HG02973 (cell line): ENCODE results near the gene PCSK1N.
"Not testable (repeated sequence)": the region's sequence is repeated elsewhere in the genome, so short reads cannot be mapped to it uniquely, and the experiment has no call there.

Experiments used
- ATAC-seq: cut with Tn5 transposase; IDR thresholded peaks from one replicate; pipeline ENCODE4 v1.9.1; 2021; ENCODE audit warnings: moderate library complexity; ENCODE audit not compliant: unreplicated experiment

The PCSK1N gene

GRCh38 chrX:48824066-48824465, 11.3 kb downstream of the PCSK1N start:
- no peak for ATAC-seq

- ATAC-seq: no peak
These were observed 12.4 kb downstream of the PCSK1N start for GRCh38 chrX:48823053-48823452.

- ATAC-seq: not testable (repeated sequence)
These were observed 16.0 kb downstream of the PCSK1N start for GRCh38 chrX:48819394-48819793.

GRCh38 chrX:48818866-48819265, 16.5 kb downstream of the PCSK1N start:
- ATAC-seq: no peak

GRCh38 chrX:48818098-48818497, 17.3 kb downstream of the PCSK1N start:
- no peak for ATAC-seq

DNA sequence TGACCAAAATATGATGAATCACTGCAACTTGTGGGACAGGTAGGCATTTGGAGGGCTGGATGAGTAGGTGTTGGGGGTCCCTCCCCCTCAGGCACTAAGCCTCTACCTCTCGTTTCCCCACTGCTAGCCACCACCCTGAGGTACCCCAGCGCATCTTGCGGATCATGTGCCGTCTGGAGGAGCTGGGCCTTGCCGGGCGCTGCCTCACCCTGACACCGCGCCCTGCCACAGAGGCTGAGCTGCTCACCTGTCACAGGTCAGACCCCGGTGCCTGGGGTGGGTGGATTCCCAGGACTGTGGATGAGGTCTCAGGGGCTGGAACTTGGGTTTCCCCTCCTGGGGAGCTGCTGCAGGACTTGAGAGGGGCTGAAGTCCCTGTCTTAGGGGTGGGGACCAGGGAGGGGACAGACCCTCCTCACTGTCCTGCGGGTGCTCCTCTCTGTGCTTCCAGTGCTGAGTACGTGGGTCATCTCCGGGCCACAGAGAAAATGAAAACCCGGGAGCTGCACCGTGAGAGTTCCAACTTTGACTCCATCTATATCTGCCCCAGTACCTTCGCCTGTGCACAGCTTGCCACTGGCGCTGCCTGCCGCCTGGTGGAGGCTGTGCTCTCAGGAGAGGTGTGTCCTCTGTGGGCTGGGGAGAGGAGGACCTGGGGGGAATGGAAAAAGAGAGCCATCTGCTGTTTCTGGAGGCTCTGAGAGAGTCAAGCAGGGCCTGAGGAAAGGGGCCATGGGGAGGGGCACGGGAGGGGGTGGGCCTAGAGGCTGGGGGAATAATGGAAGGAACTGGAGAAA, 19.2 kb downstream of the PCSK1N start:
- ATAC-seq: no peak

DNA sequence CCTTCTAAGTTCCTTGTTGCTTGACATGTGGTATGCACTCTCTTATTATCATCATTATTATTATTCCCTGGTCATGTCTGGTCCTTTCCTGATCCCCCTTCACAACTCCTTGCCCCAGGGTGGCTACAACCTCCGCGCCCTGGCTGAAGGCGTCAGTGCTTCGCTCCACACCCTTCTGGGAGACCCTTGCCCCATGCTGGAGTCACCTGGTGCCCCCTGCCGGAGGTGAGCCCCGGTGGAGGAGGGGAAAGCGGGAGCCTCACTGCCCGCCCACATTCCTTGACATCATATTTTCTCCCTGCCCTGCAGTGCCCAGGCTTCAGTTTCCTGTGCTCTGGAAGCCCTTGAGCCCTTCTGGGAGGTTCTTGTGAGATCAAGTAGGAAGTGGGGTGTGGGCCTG, 20.1 kb downstream of the PCSK1N start:
- ATAC-seq: no peak

GRCh38 chrX:48814722-48815121, 20.7 kb downstream of the PCSK1N start:
- ATAC-seq: no peak

GRCh38 chrX:48813644-48814043, 21.8 kb downstream of the PCSK1N start:
- no peak for ATAC-seq

GRCh38 chrX:48806081-48806480, 29.3 kb downstream of the PCSK1N start:
- no peak for ATAC-seq

DNA sequence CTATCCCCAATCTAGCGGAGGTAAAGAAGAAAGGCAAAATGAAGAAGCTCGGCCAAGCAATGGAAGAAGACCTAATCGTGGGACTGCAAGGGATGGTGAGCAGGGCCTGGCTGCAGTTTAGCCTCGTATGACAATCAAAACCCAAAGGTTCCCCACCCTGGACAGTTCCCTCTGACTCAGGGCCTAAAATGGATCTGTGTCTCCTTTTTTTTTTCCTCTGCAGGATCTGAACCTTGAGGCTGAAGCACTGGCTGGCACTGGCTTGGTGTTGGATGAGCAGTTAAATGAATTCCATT, 32.6 kb downstream of the PCSK1N start:
- no peak for ATAC-seq

DNA sequence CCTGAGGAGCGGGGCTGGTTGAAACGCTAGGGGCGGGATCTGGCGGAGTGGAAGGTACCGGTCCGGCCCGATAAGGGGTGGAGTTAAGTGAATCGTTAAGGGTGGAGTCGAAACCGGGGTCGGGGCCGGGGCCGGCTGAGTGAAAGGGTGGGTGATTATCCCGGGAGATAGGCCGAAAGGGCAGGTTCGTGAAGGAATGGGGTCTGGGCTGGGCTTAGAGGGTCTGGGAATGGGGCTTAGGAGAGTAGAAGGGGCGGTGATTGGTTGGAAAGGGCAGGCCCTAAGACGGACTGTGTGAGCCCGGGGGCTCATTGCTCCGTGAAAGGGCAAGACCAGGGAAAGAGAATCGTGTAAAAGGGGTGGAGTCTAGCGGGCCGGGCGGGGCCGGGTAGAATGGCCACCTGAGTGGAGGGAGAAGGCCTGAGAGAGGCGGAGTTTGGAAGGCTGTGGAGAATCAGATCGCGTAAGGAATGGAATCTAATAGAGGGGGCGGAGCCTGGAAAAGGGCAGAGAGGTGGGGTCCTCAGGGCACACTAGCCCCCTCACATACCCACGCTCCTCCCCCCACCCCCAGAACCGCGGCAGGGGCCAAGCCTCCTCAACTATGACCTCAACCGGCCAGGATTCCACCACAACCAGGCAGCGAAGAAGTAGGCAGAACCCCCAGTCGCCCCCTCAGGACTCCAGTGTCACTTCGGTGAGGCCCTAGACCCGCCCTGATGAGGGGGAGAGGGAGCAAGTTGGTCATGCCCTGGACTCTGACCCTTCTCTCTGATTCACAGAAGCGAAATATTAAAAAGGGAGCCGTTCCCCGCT, 33.1 kb downstream of the PCSK1N start:
- peak; percentile 38 for ATAC-seq

DNA sequence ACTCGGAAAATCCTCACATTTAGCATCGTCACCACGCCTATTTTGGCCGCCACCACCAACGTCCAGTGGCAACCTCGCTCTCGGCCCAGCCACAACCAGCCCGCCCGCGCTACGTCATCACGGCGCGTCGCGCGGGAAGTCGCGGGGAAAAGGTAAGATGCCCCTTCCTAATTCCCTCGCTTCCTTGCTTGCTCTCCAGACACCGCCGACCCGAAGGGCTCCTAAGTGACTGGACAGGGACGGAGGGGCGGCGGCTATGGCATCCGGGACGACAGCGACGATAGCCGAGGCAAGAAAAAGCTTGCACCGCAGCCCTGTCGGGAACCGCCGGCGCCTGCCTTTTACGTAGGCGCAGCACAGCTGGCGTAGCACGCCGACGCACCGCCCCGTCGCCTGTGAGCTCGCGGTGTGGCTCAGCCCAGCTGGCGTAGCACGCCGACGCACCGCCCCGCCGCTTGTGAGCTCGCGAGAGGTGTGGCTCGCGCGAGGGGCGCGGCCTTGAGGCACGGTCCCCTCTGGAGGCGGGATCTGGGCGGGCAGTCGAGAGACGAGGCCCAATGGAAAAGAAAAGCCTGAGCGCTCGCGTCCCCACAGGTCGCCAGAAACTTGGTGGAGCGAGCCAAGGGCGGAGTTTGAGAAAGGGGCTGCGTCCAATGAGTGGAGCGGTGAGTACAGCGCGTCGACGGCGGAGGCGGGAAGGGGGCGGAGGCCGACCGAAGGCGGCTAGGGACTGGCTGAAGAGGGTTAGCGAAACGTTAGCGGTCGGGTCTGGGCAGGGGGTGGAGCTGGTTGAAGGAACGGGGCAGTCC, 33.9 kb downstream of the PCSK1N start, which contains the start of gene HDAC6:
TSS of gene HDAC6 (plus strand) at position 788 of the 809 bp plus-strand sequence. CDS start 626 bp downstream, outside the sequence.
- ATAC-seq: peak; percentile 85

- ATAC-seq: no peak
These were observed 34.7 kb downstream of the PCSK1N start for GRCh38 chrX:48800574-48801279.

DNA sequence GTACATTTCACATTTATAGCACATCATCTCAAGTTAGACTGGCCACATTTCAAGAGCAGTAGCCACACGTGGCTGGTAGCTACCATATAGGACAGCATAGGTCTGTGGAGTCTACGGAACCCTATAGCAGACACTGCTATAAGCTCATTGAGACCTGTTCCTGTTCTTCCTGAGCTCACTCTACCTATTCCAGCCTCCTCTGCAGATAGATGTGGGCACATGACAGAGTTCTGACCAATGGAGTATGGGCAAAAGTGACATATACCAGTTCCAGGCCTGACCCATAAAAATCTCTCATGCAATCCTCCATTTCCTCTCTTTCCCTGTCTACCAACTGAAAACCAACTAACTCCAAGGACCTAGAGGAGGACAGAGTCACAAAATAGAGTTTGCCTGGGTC, 37.1 kb downstream of the PCSK1N start:
- no peak for ATAC-seq

- ATAC-seq: no peak
These were observed 40.4 kb downstream of the PCSK1N start for GRCh38 chrX:48794911-48795515.

GRCh38 chrX:48794340-48794910, 41.0 kb downstream of the PCSK1N start:
- no peak for ATAC-seq

DNA sequence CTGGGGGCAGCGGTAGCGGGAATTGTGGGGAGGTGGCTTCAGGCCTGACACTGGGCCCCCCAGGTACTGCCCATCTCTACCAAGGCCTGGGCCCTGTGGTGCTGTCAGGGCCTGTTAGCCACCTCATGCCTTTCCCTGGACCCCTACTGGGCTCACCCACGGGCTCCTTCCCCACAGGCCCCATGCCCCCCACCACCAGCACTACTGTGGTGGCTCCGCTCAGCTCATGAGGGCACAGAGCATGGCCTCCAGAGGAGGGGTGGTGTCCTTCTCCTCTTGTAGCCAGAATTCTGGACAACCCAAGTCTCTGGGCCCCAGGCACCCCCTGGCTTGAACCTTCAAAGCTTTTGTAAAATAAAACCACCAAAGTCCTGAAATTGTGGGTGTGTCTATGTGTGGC, 41.5 kb downstream of the PCSK1N start:
- no peak for ATAC-seq

DNA sequence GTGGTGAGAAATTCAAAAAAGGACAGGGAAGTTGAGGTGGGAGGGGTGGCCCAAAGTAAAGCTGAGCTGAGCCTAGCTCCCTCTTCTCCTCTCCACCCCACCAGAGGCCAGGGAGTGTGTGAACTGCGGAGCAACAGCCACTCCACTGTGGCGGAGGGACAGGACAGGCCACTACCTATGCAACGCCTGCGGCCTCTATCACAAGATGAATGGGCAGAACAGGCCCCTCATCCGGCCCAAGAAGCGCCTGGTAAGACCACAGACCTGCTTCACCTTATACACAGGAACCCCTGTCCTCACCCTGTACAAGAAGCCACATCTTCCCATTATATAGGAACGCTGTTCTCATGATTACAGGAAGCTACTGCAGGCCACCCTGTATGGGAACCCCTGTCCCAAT, 43.2 kb downstream of the PCSK1N start:
- no peak for ATAC-seq
